B cell (primary cell): ENCODE measurements around the gene FADS2. TPM values are rescaled to one million over a fixed set of nuclear protein-coding genes. Genes with fewer than 3 reads are reported as not detected.

Experiments
- ATAC-seq: fragments of 200-7000 bp; cut with Tn5 transposase; one replicate; pipeline ENCODE4 v1.10.0; 2021; ENCODE audit warnings: low read depth, mild to moderate bottlenecking, moderate number of reproducible peaks, moderate library complexity
- CTCF ChIA-PET: fragments of 350-600 bp; sonication (Branson Sonifier 250); formaldehyde crosslinking; loops from one replicate; lab custom pipeline; 2021; ENCODE audit warnings: antibody characterized with exemption, inconsistent platforms; lab: Charles Lee
- POLR2A ChIA-PET: fragments of 350-600 bp; sonication (Branson Sonifier 250); formaldehyde crosslinking; loops from one replicate; lab custom pipeline; 2021; ENCODE audit warnings: antibody characterized with exemption; lab: Charles Lee
- DNase-seq: peaks from one replicate; pipeline ENCODE4 v3.0.0; 2013
- H2AFZ ChIP-seq: 2 replicates; pipeline ENCODE4 v1.6.1; 2012; ENCODE audit warnings: mild to moderate bottlenecking, low read depth, low read length; ENCODE audit not compliant: insufficient read depth, poor library complexity, severe bottlenecking
- H3K27ac ChIP-seq, 2 donors: 1 replicate in 1 of 2; 2 replicates in 1 of 2; pipeline ENCODE4 v1.5.1; 2012 to 2013; ENCODE audit warnings: low read length in 2 of 2, mild to moderate bottlenecking in 2 of 2, moderate library complexity in 1 of 2
- H3K27me3 ChIP-seq, 4 experiments: fragments of 200-600 bp in 1 of 4; sonication (generic) in 1 of 4; replicated peaks in 1 of 4; 1 replicate in 2 of 4; 2 replicates in 2 of 4; pipeline versions ENCODE4 v1.6.1 to v1.7.0; 2013 to 2016; ENCODE audit warnings: low read length in 3 of 4, mild to moderate bottlenecking in 2 of 4, mixed read lengths in 1 of 4, moderate library complexity in 1 of 4; ENCODE audit not compliant: insufficient read depth in 4 of 4, control insufficient read depth in 3 of 4; ENCODE audit errors: control extremely low read depth in 1 of 4
- H3K36me3 ChIP-seq, 2 experiments: replicated peaks in 1 of 2; 1 replicate in 1 of 2; 2 replicates in 1 of 2; pipeline versions ENCODE4 v1.6.1 to v1.7.1; 2013; ENCODE audit warnings: low read length in 1 of 2; ENCODE audit not compliant: insufficient read depth in 2 of 2, control insufficient read depth in 1 of 2; ENCODE audit errors: control extremely low read depth in 1 of 2, extremely low read depth in 1 of 2
- H3K4me1 ChIP-seq, 2 donors: fragments of 200-600 bp in 1 of 2; sonication (generic) in 1 of 2; 1 replicate in 1 of 2; 2 replicates in 1 of 2; pipeline versions ENCODE4 v1.5.1 to v1.6.1; 2013 to 2017; ENCODE audit warnings: low read length in 2 of 2; ENCODE audit not compliant: control insufficient read depth in 2 of 2, insufficient read depth in 2 of 2
- H3K4me2 ChIP-seq: replicated peaks from 2 replicates; pipeline ENCODE3; 2012; ENCODE audit warnings: mild to moderate bottlenecking, low read depth, low read length; ENCODE audit not compliant: poor library complexity, severe bottlenecking
- H3K4me3 ChIP-seq, 5 experiments: fragments of 200-600 bp in 1 of 5; sonication (generic) in 1 of 5; 1 replicate in 3 of 5; 2 replicates in 2 of 5; pipeline versions ENCODE4 v1.5.1 to v1.7.0; 2011 to 2016; ENCODE audit warnings: low read length in 4 of 5, mild to moderate bottlenecking in 4 of 5, low read depth in 2 of 5, control low read depth in 1 of 5, moderate library complexity in 1 of 5; ENCODE audit not compliant: insufficient read depth in 1 of 5; ENCODE audit errors: control extremely low read depth in 1 of 5, extremely low read depth in 1 of 5
- H3K79me2 ChIP-seq: fragments of 200-600 bp; sonication (generic); one replicate; pipeline ENCODE4 v1.6.0; 2016; ENCODE audit warnings: low read length; ENCODE audit not compliant: control insufficient read depth, insufficient read depth
- H3K9ac ChIP-seq: fragments of 200-600 bp; sonication (generic); 2 replicates; pipeline ENCODE4 v1.6.1; 2017; ENCODE audit warnings: mild to moderate bottlenecking, low read length, moderate library complexity
- H3K9me3 ChIP-seq, 3 donors: one replicate each; pipeline versions ENCODE4 v1.6.1 to v1.7.1; 2013; ENCODE audit warnings: low read length in 2 of 3; ENCODE audit not compliant: control insufficient read depth in 2 of 3, insufficient read depth in 1 of 3; ENCODE audit errors: control extremely low read depth in 1 of 3
- H4K20me1 ChIP-seq: 2 replicates; pipeline ENCODE4 v1.6.0; 2012; ENCODE audit warnings: mild to moderate bottlenecking, low read length; ENCODE audit not compliant: insufficient read depth, control insufficient read depth, poor library complexity, severe bottlenecking
- H3K27ac Mint-ChIP-seq: one replicate; pipeline ENCODE4 v1.8.0; 2021; ENCODE audit warnings: mixed read lengths
- H3K27me3 Mint-ChIP-seq: one replicate; pipeline ENCODE4 v1.8.0; 2021; ENCODE audit warnings: mixed read lengths
- H3K4me1 Mint-ChIP-seq: one replicate; pipeline ENCODE4 v1.8.0; 2021; ENCODE audit warnings: mixed read lengths
- H3K4me3 Mint-ChIP-seq: one replicate; pipeline ENCODE4 v1.8.0; 2021; ENCODE audit warnings: mixed read lengths
- H3K9me3 Mint-ChIP-seq: one replicate; pipeline ENCODE4 v1.8.0; 2022; ENCODE audit warnings: mixed read lengths; ENCODE audit not compliant: insufficient read depth
- CTCF ChIP-seq: fragments of 200-600 bp; IDR thresholded peaks from one replicate; pipeline ENCODE4 v1.8.0; 2022; ENCODE audit warnings: antibody characterized with exemption, mild to moderate bottlenecking
- EZH2 ChIP-seq: IDR thresholded peaks from 2 replicates; pipeline ENCODE4 v1.6.1; 2012; ENCODE audit warnings: borderline replicate concordance, low read depth, mild to moderate bottlenecking, moderate library complexity, low read length; ENCODE audit not compliant: insufficient read depth, poor library complexity, severe bottlenecking
- WGBS: methylation state at CpG from one replicate; pipeline ENCODE4 v1.1.5; 2013; ENCODE audit warnings: missing lambda C conversion rate; ENCODE audit not compliant: insufficient coverage; 5-methylcytosine and 5-hydroxymethylcytosine counted together
- intact Hi-C: fragments of 100-400 bp; cut with micrococcal nuclease; formaldehyde crosslinking; loops from one replicate; pipeline ENCODE4 v1.10.0; 2022
- polyA plus RNA-seq: library from polyadenylated mRNA; depleted of rRNA; stranded (reverse); fragments of >200 nt; gene quantifications from 2 replicates; pipeline ENCODE4 v1.2.3, GENCODE V29; 2012
- total RNA-seq, 2 donors: library from RNA; stranded (reverse); fragments of 120-200 nt in 1 of 2; gene quantifications; 1 replicate in 1 of 2; 2 replicates in 1 of 2; pipeline versions ENCODE4 v1.2.3 to v1.2.4, GENCODE V29; 2013 to 2022

The FADS2 gene
- total and polyA plus RNA-seq, 2 donors (not counting 1 experiment from before 2014, with no cell fraction given), result 1.5 to 5.9 TPM

- Histone ChIP-seq H3K4me2 (no peak overlapping the region), H3K9ac (no peak overlapping the region), H3K79me2 (no peaks in the 10 kb centered on the region), H2AFZ (no peak overlapping the region), H3K4me1 (peaks cover 7 to 11% of the 10 kb centered on the region in 2 donors), H3K9me3 (no peaks in the 10 kb centered on the region), H4K20me1 (no peaks in the 10 kb centered on the region), H3K27ac (no peak overlapping the region), H3K27me3 (peaks cover 0 to 28% (median 12%) of the 10 kb centered on the region in 4 experiments), H3K4me3 (no peak overlapping the region), H3K36me3 (no peaks in the 10 kb centered on the region)
- Mint-ChIP-seq H3K27me3 (peaks cover 34% of the 10 kb centered on the region), H3K9me3 (no peaks in the 10 kb centered on the region), H3K4me1 (peaks cover 9% of the 10 kb centered on the region), H3K27ac (peak overlapping the region; percentile 13), H3K4me3 (no peak overlapping the region)
- WGBS, result 92% methylated on average over 18 of the region's 18 CpGs
- CTCF ChIA-PET, result interaction anchor here (0.5 to 1.6 kb wide), 2 partner anchors 14 to 43 kb away, joined by 3 to 5 read pairs; no protein-coding TSS in a partner anchor
- no peak for ATAC-seq
- TF ChIP-seq CTCF (no peak), EZH2 (no peak)
- DNase-seq, result peak; percentile 4
- intact Hi-C loops, result no loop called here
- POLR2A ChIA-PET, result interaction anchor here (0.6 kb wide), 1 partner anchor 72 kb away, joined by 6 read pairs; no protein-coding TSS in a partner anchor
Measured at GRCh38 chr11:61912991-61913698, 85.0 kb downstream of the FADS2 start.

- ChIA-PET CTCF (interaction anchor here (1.6 kb wide), 1 partner anchor 15 kb away, joined by 5 read pairs; no protein-coding TSS in a partner anchor), POLR2A (no interaction called here)
- H3K4me1 Mint-ChIP-seq, result peaks cover 12% of the 10 kb centered on the region
- Histone ChIP-seq H3K9me3 (no peaks in the 10 kb centered on the region), H3K4me3 (no peak overlapping the region), H3K27me3 (peaks cover 0 to 35% (median 19%) of the 10 kb centered on the region in 4 experiments), H4K20me1 (no peaks in the 10 kb centered on the region), H3K9ac (no peak overlapping the region), H3K4me2 (no peak overlapping the region), H3K36me3 (no peaks in the 10 kb centered on the region), H3K79me2 (no peaks in the 10 kb centered on the region), H2AFZ (no peak overlapping the region), H3K27ac (no peak overlapping the region), H3K4me1 (peaks cover 8 to 11% of the 10 kb centered on the region in 2 donors)
- H3K27ac Mint-ChIP-seq, result no peak overlapping the region
- TF ChIP-seq EZH2 (no peak), CTCF (no peak)
- no peak for ATAC-seq
- H3K9me3 Mint-ChIP-seq, result no peaks in the 10 kb centered on the region
- H3K4me3 Mint-ChIP-seq, result no peak overlapping the region
- 85% methylated on average over 5 of the region's 8 CpGs for WGBS
- DNase-seq, result no peak
- peaks cover 41% of the 10 kb centered on the region for H3K27me3 Mint-ChIP-seq
- intact Hi-C loops, result no loop called here
Measured at GRCh38 chr11:61913699-61914395, 85.7 kb downstream of the FADS2 start.
